Stimulated activated CD8-positive, alpha-beta memory T cell treated with anti-CD3 and anti-CD28 coated beads, Interleukin-4, amount 100 ng/mL, for 1 hour (primary cell): ENCODE measurements around the gene CTH.
"Not testable (repeated sequence)": the region's sequence is repeated elsewhere in the genome, so short reads cannot be mapped to it uniquely, and the experiment has no call there.

ENCODE experiments used
- DNase-seq, 2 donors: peaks; one replicate each; pipeline ENCODE4 v3.0.0-alpha.2; 2020; ENCODE audit warnings: low read depth in 2 of 2, low spot score in 1 of 2

CTH gene

GRCh38 chr1:70405780-70406416 is 5.2 kb upstream of the CTH start:
- DNase-seq, result no peak

DNA sequence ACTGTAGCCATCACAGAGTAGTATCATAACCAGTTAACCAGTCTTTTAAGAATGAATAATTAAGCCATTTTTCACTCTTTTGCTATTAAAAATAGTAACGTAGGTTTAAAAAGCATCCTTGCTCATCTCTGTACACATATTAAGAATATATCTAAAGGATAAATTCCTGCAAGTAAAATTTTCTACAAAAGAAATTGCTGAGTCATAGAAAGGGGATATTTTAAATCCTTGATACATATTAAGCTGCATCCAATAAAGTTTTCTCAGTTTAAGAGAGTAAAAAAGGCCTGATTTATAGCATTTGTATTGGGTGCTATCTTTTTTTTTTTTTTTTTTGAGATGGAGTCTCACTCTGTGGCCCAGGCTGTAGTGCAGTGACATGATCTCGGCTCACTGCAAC is 1.9 kb upstream of the CTH start:
- DNase-seq, result no peak

- no peak for DNase-seq
Measured at GRCh38 chr1:70411360-70411844, 334 bp downstream of the CTH start.

DNA sequence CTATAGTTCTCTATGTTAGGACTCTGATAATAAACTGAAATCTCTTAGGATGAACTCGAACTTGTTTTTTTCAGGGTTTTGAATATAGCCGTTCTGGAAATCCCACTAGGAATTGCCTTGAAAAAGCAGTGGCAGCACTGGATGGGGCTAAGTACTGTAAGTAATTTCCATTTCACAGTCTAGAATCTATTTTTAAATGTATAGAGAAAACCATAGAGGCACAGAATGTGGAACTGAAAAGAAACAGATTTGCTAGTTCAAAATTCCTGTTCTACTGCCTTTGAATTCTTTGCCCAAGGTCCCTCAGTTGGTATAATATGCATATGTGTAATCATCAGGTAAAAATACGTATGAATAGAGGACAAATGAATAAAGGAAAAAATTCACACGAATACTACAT is 4.8 kb downstream of the CTH start:
- DNase-seq, result no peak

DNA sequence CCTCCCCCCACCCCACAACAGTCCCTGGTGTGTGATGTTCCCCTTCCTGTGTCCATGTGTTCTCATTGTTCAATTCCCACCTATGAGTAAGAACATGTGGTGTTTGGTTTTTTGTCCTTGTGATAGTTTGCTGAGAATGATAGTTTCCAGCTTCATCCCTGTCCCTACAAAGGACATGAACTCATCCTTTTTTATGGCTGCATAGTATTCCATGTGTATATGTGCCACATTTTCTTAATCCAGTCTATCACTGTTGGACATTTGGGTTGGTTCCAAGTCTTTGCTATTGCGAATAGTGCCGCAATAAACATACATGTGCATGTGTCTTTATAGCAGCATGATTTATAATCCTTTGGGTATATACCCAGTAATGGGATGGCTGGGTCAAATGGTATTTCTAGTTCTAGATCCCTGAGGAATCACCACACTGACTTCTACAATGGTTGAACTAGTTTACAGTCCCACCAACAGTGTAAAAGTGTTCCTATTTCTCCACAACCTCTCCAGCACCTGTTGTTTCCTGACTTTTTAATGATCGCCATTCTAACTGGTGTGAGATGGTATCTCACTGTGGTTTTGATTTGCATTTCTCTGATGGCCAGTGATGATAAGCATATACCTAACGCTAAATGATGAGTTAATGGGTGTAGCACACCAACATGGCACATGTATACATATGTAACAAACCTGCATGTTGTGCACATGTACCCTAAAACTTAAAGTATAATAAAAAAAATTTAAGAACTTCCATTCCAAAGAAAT is 8.1 kb downstream of the CTH start:
- not testable (repeated sequence) for DNase-seq

DNA sequence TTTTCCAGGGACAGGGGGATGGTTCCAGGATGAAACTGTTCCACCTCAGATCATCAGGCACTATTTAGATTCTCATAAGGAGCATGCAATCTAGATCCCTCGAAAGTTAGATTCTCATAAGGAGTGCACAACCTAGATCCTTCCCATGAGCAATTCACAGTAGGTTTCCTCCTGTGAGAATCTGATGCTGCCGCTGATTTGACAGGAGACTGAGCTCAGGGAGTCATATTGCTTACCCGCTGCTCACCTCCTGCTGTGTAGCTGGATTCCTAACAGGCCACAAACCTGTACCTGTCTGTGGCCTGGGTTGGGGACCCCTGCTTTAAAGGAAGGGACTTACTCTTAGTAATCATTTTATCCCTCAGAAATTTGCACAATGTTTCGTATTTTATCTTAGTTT is 9.3 kb downstream of the CTH start:
- no peak for DNase-seq

GRCh38 chr1:70426154-70427131 is 15.4 kb downstream of the CTH start:
- no peak for DNase-seq

DNA sequence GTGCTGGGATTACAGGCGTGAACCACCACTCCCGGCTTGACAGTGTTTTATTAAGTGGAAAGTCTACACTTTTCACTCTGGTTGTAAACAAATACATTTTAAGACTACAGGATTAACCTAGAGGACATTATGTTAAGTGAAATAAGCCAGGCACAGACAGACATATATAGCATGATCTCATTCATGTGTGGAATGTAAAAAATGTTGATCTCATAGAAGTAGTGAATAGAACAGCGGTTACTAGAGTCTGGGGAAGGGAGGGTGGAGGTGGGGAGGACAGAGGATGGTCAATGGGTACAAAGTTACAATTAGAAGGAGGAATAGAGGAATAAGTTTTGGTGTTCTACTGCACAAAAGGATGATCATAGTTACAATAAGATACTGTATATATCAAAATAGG is 16.9 kb downstream of the CTH start:
- DNase-seq, result no peak

DNA sequence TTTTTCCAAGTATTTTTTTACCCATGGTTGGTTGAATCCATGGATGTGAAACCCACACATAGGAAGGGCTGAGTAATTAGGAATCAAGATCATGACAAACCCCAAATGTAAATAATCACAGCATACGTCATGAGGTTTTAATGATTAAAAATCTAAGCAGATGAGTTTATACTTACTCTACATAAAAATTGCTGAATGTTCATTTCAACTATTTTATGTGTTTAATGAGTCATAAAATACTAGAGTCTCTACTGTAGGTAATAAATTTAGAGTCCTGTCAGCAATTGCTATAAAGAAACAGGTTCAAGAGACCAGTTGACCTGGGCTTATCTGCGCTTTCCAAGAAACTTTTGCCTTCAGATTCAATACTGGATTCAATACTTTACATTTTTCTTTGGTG is 18.2 kb downstream of the CTH start:
- DNase-seq, result no peak

GRCh38 chr1:70429757-70430156 is 18.7 kb downstream of the CTH start:
- DNase-seq, result no peak

- DNase-seq, result no peak
Measured at GRCh38 chr1:70431317-70431716, 20.2 kb downstream of the CTH start.

GRCh38 chr1:70431874-70432273 is 20.8 kb downstream of the CTH start:
- no peak for DNase-seq

DNA sequence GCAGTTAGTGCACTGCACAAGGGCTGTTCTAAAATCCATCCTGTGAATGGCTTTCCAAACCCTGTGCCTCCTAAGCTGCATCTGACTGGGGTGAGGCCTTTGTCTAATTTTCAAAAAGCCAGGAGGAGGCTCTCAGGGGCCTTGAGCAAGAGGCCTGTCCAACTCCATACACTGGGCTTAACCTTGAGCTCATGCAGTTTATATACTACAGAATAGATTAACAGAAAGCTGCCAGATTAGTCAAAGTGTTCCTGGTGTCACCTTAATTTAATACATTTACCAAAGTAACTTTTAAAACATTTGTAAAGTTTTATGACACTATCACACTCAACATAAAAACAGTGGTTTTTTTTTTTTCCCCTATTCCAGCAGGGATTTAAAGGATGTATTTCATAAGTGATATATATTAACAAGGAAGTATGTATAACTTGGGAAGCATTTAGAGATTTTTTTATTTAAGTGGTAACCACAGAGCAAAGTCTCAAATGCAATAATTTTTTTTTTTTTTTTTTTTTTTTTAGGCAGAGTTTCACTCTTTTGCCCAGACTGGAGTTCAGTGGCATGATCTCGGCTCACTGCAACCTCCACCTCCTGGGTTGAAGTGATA is 23.3 kb downstream of the CTH start:
- no peak for DNase-seq

DNA sequence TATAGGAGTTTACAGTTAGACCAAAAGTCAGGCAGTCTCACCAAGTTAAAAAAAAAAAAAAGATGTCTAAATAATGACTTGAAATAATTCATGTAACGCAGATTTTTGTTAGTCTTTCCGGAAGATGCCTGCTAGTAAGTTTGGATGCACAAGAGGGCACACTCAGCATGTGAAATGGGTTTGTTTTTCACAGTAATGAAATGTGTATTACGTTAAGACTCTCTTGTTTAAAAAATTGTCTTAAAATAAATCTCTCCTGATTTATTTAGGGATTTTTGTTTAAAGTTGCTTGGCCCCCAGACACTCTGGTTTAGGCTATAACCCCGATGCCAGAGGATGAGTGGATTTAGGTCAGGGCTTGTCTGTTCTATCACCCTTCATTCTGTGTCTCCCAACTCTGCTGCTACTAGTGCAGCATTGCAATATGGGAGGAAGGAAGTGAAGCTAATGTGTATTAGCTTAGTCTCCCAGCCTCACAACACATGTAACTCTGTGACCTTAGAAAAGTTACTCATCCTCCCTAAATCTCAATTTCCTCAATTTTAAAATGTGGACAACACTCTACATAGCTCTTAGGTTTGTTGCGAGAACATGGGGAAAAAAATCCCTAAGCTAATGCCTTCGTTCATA is 25.7 kb downstream of the CTH start:
- DNase-seq, result no peak

GRCh38 chr1:70438529-70438928 is 27.5 kb downstream of the CTH start:
- DNase-seq, result no peak

- DNase-seq, result no peak
Measured at GRCh38 chr1:70440642-70441391, 29.7 kb downstream of the CTH start.

DNA sequence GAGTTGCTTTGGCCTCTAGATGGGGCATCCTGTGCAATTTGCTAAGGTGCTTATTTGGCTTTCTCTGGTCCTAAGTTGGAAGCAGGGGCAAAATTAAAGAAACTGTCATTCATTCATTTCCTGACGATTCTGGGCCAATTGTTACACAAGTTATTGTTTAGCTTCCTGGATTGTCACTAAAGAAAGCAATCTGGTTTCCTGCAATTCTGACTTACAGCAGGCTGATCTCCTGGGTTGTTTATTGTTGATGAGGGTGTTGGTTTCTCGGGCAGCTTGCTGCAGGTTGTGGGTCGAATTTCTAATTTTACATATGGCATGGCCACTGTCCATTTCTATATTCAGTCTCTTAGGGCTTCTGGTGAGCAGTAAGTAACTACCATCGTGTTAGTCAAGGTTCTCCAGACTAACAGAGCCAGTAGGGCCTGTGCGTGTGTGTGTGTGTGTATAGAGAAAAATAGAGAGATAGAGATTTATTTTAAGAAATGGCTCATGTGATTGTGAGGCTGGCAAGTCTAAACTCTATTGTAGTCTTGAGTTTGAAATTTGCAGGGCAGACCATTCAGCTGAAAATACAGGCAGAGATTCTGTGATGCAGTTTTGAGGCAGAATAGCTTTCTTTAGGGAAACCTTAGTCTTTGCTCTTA is 30.4 kb downstream of the CTH start:
- no peak for DNase-seq

- DNase-seq, result no peak
Measured at GRCh38 chr1:70442490-70442889, 31.4 kb downstream of the CTH start.

GRCh38 chr1:70443739-70444138 is 32.7 kb downstream of the CTH start:
- DNase-seq, result no peak

GRCh38 chr1:70449049-70449448 is 38.0 kb downstream of the CTH start:
- DNase-seq, result no peak
